CD4-positive, alpha-beta T cell treated with Interleukin-6 for 4 hours (primary cell): ENCODE data around the gene DAP3.
"Not testable (repeated sequence)": the region's sequence is repeated elsewhere in the genome, so short reads cannot be mapped to it uniquely, and the experiment has no call there.

ENCODE experiments used
- DNase-seq: peaks from one replicate; pipeline ENCODE4 v3.0.0-alpha.2; 2020; ENCODE audit warnings: mixed read lengths

The DAP3 gene

DNA sequence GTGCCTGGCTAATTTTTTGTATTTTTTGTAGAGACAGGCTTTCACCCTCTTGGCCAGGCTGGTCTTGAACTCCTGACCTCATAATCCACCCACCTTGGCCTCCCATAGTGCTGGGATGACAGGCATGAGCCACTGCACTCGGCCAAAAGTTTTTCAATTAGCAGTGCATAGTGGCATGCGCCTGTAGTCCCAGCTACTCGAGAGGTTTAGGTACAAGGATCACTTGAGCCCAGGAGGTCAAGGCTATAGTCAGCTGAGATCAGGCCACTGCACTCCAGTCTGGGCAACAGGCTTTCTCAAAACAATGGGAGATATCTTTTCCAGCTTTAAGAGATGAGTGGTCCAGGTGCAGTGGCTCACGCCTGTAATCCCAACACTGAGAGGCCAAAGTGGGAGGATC, 30.8 kb downstream of the DAP3 start:
- DNase-seq, result no peak

DNA sequence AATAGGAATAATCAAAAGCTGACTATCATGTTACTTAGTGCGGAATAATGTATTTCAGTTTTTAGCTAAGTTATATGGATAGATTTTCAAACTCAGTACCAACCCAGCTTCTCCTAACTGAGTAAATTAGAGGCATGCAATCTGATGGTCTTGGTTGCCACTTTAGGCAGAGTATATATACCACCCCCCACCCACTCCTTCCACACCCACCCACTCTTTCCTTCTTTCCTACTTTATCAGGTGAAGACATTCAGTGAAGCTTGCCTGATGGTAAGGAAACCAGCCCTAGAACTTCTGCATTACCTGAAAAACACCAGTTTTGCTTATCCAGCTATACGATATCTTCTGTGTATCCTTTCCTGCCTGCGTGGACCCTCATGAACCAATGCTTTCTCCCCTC, 36.3 kb downstream of the DAP3 start:
- no peak for DNase-seq

DNA sequence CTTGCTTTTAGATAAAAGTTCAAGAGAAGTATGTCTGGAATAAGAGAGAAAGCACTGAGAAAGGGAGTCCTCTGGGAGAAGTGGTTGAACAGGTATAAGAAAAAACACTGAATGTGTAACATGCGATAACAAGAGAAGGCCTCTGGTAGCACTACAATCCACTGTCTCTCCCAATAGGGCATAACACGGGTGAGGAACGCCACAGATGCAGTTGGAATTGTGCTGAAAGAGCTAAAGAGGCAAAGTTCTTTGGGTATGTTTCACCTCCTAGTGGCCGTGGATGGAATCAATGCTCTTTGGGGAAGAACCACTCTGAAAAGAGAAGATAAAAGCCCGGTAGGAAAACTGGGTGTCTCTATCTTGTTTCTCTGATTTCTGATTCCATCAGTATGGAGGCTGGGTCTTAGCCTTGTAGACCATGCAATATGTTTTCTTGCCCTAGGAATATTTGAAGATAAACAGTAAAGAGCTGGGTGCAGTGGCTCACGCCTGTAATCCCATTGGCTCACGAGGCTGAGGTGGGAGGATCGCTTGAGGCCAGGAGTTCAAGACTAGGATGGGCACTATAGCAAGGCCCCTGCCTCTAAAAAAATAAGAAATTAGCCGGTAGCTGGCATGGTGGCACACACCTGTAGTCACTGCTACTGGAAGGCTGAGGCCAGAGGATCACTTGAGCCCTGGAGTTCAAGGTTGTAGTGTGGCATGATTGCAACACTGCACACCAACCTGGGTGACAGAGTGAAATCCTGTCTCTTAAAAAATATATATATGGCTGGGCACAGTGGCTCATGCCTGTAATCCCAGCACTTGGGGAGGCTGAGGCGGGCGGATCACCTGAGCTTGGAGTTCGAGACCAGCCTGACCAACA, 40.4 kb downstream of the DAP3 start:
- DNase-seq, result peak; percentile 43

DNA sequence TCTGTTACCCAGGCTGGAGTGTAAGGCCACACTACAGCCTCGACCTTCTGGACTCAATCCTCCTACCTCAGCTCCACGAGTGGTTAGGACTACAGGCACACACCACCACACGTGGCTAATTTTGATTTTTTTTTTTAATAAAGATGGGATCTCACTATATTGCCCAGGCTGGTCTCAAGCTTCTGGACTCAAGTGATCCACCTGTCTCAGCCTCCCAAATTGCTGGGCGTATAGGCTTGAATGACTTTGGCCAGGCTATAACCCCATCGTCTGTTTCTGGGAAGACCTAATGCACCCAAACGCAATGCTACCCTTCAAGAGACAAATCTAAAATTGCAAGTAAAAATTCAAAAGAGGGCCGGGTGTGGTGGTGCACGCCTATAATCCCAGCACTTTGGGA, 52.1 kb downstream of the DAP3 start:
- DNase-seq, result no peak

DNA sequence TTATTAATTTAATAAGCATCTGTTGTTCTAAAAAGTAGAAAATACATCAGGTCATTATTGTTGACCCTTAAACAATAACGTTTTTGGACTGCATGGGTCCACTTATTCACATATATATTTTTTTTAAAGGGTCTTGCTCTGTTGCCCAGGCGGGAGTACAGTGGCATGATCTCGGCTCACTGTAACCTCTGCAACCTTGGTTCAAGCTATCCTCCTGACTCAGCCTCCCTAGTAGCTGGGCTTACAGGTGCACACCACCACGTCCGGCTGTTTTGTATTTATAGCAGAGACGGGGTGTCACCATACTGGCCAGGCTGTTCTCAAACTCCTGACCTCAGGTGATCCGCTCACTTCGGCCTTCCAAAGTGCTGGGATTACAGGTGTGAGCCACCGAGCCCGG, 53.0 kb downstream of the DAP3 start:
- DNase-seq, result no peak

DNA sequence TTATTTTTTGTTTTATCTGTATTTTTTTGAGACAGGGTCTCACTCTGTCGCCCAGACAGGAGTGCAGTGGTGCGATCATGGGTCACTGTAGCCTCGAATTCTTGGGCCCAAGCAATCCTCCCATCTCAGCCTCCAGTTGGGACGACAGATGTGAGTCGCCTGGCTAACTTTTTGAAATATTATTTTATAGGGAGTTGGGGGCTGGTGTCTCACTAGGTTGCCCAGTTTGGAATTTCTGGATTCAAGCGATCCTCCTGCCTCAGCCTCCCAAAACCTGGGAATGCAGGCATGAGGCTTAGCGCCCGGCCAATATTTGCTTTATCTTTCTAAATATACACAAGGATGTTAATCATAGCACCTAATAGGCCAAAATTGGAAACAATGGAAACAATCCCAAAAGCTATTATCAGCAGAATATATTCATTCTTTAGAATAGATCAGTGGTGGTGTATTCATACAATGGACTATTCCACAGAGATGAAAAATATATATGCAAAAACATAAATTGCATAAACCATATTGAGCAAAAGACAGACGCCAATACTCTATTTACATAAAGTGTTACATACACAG, 55.9 kb downstream of the DAP3 start:
- DNase-seq, result no peak

DNA sequence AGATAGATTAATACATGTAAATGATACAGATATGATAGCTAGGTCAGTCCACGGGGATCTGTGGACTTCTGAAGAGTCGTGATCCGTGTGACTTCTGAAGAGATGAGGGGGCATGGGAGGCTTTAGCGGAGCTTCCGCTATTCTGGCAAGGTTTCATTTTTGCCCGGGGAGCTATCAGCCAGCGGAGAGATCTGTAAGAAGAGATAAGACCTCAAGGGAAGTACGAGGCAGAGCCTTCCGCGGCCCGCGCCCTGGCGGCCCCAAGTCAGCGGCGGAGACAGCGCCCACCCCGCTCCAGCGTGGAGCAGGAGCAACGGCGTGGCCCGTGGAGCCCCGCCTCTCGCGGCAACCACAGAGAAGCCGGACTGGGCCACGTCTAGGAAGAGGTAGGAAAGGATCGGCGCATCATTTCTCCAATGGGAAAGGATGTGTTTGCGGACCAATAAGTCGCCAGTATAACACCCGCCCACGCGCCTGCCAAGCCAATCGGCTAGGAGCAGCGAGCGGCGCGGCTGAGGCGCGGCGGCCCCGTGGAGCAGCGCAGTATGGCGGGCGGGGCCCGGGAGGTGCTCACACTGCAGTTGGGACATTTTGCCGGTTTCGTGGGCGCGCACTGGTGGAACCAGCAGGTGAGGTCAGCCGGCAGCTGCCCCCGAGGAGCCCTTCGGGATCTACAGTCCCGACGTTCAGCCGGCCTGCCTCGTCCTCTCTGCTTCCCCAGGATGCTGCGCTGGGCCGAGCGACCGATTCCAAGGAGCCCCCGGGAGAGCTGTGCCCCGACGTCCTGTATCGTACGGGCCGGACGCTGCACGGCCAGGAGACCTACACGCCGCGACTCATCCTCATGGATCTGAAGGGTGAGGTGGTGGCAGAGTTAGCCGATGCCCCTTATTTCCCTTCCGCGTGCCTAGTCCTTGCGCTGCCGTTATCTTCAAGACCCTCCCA, 56.7 kb downstream of the DAP3 start:
- peak; percentile 93 for DNase-seq

DNA sequence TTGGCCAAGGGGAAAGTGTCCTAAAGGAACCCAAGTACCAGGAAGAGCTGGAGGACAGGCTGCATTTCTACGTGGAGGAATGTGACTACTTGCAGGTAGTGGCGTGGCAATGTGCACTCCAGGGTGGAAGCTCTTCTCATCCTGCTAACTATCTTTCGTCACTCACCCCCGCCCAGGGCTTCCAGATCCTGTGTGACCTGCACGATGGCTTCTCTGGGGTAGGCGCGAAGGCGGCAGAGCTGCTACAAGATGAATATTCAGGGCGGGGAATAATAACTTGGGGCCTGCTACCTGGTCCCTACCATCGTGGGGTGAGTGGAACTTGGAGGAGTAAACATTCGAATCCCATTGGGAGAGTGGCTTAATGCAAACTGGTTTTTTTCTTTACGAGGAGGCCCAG, 58.7 kb downstream of the DAP3 start:
- DNase-seq, result not testable (repeated sequence)

DNA sequence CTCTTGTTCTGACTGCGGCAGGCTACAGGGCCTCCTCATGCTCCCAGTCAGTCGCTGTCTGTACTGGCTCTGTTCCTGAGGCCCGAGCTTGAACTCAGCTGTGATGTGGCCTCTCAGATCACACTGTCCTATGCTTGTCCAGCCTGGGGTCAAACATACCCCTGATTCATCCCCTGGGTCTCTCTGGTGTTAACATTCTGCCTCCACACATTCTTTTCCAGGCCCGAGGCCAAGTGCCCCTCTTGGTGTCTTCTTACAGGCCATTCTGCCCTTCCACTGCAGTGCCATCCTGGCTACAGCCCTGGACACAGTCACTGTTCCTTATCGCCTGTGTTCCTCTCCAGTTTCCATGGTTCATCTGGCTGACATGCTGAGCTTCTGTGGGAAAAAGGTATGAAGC, 59.2 kb downstream of the DAP3 start:
- DNase-seq, result not testable (repeated sequence)

DNA sequence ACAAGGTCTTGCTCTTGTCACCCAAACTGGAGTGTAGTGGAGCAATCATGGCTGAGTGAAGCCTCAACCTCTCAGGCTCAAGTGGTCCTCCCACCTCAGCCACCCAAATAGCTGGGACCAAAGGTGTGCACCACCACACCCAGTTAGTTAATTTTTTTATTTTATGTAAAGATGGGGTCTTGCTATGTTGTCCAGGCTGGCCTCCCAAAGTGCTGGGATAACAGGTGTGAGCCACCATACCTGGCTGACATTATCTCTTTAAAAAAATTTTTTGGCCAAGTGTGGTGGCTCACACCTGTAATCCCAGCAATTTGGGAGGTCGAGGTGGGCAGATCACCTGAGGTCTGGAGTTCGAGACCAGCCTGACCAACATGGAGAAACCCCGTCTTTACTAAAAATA, 70.1 kb downstream of the DAP3 start:
- not testable (repeated sequence) for DNase-seq

DNA sequence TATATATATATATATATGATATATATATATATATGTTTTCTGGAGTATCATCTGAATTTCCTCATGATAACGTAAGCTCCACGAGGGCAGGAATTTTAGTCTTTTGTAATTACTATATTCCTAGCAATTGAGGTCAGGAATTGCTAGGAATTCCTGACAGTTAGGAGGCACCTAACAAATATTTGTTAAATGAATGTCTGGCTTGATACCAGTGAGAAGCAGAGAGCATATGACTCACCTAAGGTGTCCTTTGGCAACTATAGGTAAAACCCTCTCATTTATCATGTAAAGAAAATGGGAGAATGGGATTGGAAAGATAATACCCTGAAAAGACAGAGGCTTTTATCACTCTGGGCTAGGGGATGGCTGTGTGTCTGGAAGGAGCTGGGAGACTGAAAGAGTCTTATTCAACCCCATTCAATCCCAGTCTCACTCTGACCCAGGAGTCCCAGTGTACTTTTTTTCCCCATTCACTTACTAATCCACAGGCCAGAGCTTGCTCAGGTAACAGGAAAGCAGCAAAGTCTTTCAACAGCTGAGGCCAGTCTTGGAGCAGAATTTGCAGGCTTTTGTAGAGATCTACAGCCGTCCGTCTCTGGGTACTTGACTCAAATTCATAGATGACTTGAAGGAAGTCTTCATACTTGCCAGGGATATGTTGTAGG, 71.2 kb downstream of the DAP3 start:
- no peak for DNase-seq

DNA sequence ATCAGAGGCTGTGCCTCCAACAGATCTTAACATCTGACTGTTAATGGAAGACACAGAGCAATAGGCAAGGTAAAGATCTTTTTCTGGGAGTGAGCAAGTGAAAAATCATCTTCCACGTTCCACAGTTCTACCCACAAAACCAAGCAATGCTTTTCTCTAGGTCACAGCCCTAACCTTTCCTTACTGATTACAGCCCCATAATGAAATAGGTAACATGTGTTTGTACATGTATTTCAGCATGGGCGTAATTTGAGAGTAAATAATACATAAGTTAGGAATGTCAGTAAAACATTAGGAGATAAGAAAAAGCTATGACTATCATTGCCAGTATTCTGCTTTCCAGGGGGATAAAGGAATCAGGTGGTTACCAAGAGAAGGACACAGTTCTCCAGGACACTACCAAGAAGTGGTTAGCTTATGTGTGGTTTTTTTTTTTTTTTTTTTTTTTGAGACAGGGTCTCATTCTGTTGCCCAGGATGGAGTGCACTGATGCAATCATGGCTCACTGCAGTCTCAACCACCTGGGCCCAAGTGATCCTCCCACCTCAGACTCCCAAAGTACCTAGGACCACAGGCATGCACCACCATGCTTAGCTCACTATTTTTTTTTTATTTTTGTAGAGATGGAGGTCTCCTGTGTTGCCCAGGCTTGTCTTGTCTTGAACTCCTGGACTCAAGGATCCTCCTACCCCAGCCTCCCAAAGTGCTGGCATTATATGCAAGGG, 72.0 kb downstream of the DAP3 start:
- no peak for DNase-seq

DNA sequence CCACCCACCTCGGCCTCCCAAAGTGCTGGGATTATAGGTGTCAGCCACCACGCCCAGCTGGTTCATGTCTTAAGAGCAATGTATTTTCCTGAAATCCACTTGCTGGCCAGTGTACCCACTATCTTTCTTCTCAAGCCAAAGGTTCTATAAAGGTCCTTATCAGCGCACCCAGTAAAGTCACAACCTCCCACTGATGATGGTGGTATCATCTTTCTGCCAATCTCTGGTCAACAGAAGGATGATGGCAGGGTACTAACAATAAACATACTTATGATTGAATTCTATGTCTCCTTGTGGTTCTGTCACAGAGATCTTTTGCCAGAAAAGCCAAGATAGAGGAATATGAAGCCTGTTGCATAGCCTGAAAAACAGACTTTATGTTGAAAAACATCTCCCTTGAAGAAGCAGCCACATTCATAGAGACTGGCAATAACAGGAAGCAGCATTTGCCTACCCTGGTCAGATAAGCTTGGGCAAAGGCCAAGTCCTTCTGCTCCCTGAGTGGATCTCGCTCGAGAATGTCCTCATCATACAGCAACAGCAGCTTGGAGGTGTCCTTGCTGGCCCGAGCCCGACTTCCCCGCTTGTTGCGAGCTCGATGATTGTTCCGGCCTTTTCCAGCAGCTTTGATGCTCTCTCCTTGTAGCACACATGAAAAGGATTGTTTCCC, 73.0 kb downstream of the DAP3 start:
- DNase-seq, result no peak

DNA sequence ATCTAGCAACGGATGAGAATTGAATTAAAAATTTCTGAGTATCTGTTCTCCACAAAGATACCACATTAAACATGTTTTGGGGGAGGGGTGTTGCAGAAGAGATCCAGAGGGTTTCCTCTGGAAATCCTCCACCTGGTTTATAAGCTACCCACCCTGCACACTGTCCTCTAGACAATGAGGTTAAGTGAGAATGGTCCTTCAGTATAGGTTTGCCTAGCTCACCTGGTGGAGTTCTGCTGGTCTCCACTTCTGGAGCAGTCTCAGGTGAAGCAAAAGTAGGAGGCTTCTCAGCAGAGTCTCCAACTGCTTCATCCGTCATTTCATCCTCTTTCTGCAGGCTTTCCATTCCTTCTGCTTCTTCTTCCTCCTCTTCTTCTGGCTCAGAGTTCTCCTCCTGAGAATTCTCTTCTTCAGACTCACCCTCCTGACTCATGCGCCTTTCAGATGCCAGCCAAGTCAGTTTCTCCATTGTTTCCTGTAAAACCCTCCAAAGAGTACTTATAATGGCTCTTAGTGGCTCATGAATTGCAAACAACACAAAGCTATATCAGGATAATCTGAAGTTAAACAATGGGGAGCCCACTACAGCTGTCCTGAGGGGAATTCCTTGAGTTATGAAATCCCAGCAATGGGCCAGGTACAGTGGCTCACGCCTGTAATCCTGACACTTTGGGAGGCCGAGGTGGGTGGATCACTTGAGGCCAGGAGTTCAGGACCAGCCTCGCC, 74.4 kb downstream of the DAP3 start:
- not testable (repeated sequence) for DNase-seq

DNA sequence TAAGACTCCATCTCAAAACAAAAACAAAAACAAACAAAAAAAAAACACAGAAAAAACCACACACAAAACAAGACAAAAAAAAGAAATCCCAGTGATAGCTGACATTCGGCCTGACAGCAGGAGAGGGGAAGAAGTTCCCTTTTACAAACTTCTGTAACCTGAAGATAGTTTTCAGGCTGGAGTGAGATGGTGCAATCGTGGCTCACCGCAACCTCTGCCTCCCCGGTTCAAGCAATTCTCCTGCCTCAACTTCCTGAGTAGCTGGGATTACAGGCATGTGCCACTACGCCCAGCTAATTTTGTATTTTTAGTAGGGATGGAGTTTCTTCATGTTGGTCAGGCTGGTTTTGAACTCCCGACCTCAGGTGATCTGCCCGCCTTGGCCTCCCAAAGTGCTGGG, 75.1 kb downstream of the DAP3 start:
- DNase-seq, result not testable (repeated sequence)

DNA sequence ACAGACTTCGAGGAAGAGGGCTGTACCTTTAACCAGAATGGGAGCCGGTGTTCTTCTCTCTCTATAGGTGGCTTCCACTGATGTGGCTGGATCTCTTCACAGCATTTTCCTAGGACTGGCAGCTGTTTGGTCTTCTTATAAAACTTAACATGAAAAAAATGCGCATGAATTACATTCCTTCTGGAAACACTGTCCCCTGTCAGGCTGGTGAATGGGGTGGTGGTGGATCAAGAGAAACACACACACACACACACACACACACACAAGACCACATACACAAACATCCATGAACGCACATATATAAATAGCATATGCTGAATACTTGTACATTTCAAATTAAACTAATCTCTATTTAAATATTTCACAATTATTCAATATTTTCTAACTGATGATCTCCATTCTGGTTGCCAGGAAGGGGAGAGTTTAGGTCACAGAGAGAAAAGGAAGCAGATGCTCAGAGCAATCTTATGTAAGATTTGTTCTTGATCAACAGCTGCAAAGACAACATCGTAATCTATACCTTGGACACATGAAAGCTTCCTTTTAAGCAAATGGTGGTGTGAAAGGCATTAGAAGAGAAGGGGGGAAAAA, 78.6 kb downstream of the DAP3 start:
- not testable (repeated sequence) for DNase-seq

DNA sequence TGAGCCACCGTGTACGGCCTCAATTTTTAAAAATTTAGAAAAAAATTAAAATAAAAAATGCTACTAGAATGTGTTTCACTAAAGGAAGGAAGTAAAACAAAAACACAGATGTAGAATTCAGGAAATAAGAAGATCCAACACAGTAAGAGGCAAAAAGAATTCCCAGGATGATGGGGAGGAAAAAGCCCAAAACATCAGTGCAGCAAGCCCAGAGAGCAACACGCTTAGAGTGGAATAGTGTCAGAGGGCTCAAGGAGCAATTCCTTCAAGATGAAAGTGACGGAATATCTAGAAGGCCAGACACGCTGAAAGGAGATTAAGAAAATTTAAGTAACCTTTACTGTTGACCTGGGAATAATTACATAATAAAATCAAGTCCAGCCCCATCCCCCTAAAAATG, 80.4 kb downstream of the DAP3 start:
- DNase-seq, result no peak

DNA sequence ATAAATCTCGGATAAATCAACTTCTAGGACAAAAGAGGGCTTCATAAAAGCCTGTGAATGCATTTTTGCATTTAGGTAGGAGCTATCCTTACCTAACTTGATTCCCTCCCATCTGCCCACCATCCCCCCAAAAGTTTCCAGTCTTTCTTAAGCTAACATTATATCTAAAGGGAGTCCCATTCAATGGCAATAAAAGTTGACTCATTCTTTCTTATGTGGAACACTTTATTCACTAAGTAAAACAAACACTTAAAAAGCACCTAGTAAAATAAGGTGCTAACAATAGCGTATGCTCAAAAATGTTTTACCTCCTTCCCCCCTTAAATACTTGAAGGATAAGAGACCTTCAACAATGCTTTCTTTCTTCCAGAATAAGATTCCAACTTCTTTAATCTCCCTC, 84.3 kb downstream of the DAP3 start:
- DNase-seq, result no peak

DNA sequence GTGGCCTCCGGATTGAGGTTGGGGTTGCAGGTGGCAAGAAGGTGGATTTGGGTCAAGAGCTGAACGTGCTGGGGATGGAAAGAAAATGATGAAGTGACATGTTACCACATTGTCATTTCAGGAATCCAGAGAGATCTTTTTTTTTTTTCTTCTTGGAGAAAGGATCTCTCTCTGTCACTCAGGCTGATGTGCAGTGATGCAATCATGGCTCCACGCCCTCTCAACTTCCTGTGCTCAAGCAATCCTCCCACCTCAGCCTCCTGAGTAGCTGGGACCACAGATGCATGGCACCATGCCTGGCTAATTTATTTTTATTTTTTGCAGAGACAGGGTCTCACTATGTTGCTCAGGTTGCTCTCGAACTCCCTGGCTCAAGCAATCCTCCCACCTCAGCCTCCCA, 87.5 kb downstream of the DAP3 start:
- DNase-seq, result no peak

DNA sequence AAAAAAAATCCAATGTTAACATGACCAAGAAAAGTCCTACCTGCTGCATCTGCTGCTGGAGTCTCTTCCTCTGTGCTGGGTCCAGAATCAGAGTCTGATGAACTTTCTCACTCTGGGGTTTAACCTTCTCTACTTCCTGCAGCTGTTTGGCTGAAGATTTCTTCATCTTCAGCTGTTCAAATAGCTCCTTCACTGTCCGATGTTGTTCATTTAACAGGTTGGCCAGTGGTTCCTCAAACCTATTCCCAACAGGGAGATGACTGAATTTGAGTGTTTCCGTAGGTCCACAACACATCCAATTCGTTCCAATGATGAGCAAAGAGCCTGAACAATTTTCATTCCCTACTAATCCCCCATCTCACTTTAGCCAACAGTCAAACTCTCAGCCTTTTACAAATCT, 88.7 kb downstream of the DAP3 start:
- DNase-seq, result no peak
